ENCODE results near the gene CDK14. TPM values are rescaled to one million over a fixed set of nuclear protein-coding genes. Genes with fewer than 3 reads are reported as not detected.

CDK14 gene
- total and polyA plus RNA-seq, 11 donors, result 2.9 to 37.7 (median 21.3) TPM

- no peak for DNase-seq
- no peaks in the 10 kb centered on the region for H3K27me3 ChIP-seq
- H3K27ac ChIP-seq, result no peak overlapping the region
- no peaks in the 10 kb centered on the region for H3K36me3 ChIP-seq
- intact Hi-C loops (cut with DNase I), result no loop called here
- 54 to 68% (median 63%) methylated on average over 4 of the region's 4 CpGs for WGBS, 4 donors
- H3K4me1 ChIP-seq, result peaks cover 0 to 4% (median 0%) of the 10 kb centered on the region in 12 donors
- no peak for ATAC-seq
- no peak for TF ChIP-seq CTCF (IDR thresholded peaks at IDR 0.05)
- no peak for TF ChIP-seq POLR2A (IDR thresholded peaks at IDR 0.05)
- H3K9me3 ChIP-seq, result no peaks in the 10 kb centered on the region
- no peak overlapping the region for H3K4me3 ChIP-seq
Measured at GRCh38 chr7:91140982-91141381, 544.9 kb downstream of the CDK14 start.

- H3K36me3 ChIP-seq, result no peaks in the 10 kb centered on the region
- no peak for TF ChIP-seq POLR2A (IDR thresholded peaks at IDR 0.05)
- no peak for TF ChIP-seq CTCF (IDR thresholded peaks at IDR 0.05)
- intact Hi-C loops (cut with DNase I), result no loop called here
- 91 to 97% (median 95%) methylated on average over 1 of the region's 1 CpG for WGBS, 4 donors
- H3K4me1 ChIP-seq, result peaks cover 0 to 4% (median 0%) of the 10 kb centered on the region in 12 donors
- no peak overlapping the region for H3K27ac ChIP-seq
- H3K27me3 ChIP-seq, result no peaks in the 10 kb centered on the region
- H3K9me3 ChIP-seq, result no peaks in the 10 kb centered on the region
- ATAC-seq (no peak), DNase-seq (no peak)
- H3K4me3 ChIP-seq, result no peak overlapping the region
Measured at GRCh38 chr7:91142743-91143142, 546.6 kb downstream of the CDK14 start.

GRCh38 chr7:91149341-91150246, 553.5 kb downstream of the CDK14 start:
- H3K9me3 ChIP-seq, result no peaks in the 10 kb centered on the region
- intact Hi-C loops (cut with DNase I), result no loop called here
- ATAC-seq, result no peak
- TF ChIP-seq CTCF (IDR thresholded peaks at IDR 0.05) (no peak), POLR2A (IDR thresholded peaks at IDR 0.05) (no peak)
- H3K27me3 ChIP-seq, result no peaks in the 10 kb centered on the region
- H3K4me3 ChIP-seq, result no peak overlapping the region
- DNase-seq, result no peak
- H3K4me1 ChIP-seq, result no peaks in the 10 kb centered on the region
- H3K36me3 ChIP-seq, result no peaks in the 10 kb centered on the region
- H3K27ac ChIP-seq, result no peak overlapping the region
- WGBS, 4 donors, result 88 to 91% (median 89%) methylated on average over 3 of the region's 3 CpGs

GRCh38 chr7:91151916-91152315, 555.8 kb downstream of the CDK14 start:
- ATAC-seq (no peak), DNase-seq (no peak)
- Histone ChIP-seq H3K9me3 (no peaks in the 10 kb centered on the region), H3K4me1 (no peaks in the 10 kb centered on the region), H3K27me3 (no peaks in the 10 kb centered on the region), H3K27ac (no peak overlapping the region), H3K36me3 (no peaks in the 10 kb centered on the region), H3K4me3 (no peak overlapping the region)
- WGBS, 4 donors, result 93 to 96% (median 94%) methylated on average over 4 of the region's 4 CpGs
- intact Hi-C loops (cut with DNase I), result no loop called here
- no peak for TF ChIP-seq POLR2A (IDR thresholded peaks at IDR 0.05)
- no peak for TF ChIP-seq CTCF (IDR thresholded peaks at IDR 0.05)

All from heart left ventricle (tissue), 16 donors.